Globus pallidus (tissue), 1 donor: ENCODE results near the gene SPEM2.

Experiments
- DNase-seq: peaks from one replicate; pipeline ENCODE4 v3.0.0-alpha.2; 2015; ENCODE audit warnings: low spot score

The SPEM2 gene

GRCh38 chr17:7403977-7404736, 21.3 kb upstream of the SPEM2 start, which contains the start of gene TMEM256:
TMEM256 (minus strand) TSS chr17:7404097; CDS start chr17:7404084, 13 bp downstream.
- peak; percentile 100 for DNase-seq

GRCh38 chr17:7404737-7405349, 20.6 kb upstream of the SPEM2 start:
- DNase-seq: no peak

- DNase-seq: peak; percentile 38
These were observed 19.8 kb upstream of the SPEM2 start for GRCh38 chr17:7405350-7406234.

GRCh38 chr17:7406235-7406825, 19.1 kb upstream of the SPEM2 start:
- DNase-seq: no peak

- no peak for DNase-seq
These were observed 18.3 kb upstream of the SPEM2 start for GRCh38 chr17:7407082-7407481.

- DNase-seq: no peak
These were observed 17.7 kb upstream of the SPEM2 start, which contains the start of gene NLGN2 for GRCh38 chr17:7407485-7408251. NLGN2 (plus strand) TSS chr17:7407845; CDS start chr17:7408256, 411 bp downstream.

GRCh38 chr17:7408252-7408727, 17.1 kb upstream of the SPEM2 start:
- no peak for DNase-seq

GRCh38 chr17:7408863-7409262, 16.6 kb upstream of the SPEM2 start:
- DNase-seq: no peak

GRCh38 chr17:7409716-7410115, 15.7 kb upstream of the SPEM2 start:
- DNase-seq: no peak

GRCh38 chr17:7410634-7411426, 14.6 kb upstream of the SPEM2 start:
- no peak for DNase-seq

GRCh38 chr17:7411427-7411750, 14.0 kb upstream of the SPEM2 start:
- no peak for DNase-seq

GRCh38 chr17:7413346-7413985, 11.9 kb upstream of the SPEM2 start:
- no peak for DNase-seq

GRCh38 chr17:7414837-7415236, 10.6 kb upstream of the SPEM2 start:
- DNase-seq: no peak

GRCh38 chr17:7415784-7416183, 9.6 kb upstream of the SPEM2 start:
- DNase-seq: no peak

- no peak for DNase-seq
These were observed 9.1 kb upstream of the SPEM2 start for GRCh38 chr17:7416323-7416722.

GRCh38 chr17:7417056-7417655, 8.3 kb upstream of the SPEM2 start:
- no peak for DNase-seq

GRCh38 chr17:7418472-7419152, 6.8 kb upstream of the SPEM2 start:
- DNase-seq: no peak

GRCh38 chr17:7419819-7420610, 5.4 kb upstream of the SPEM2 start, which contains the start of gene SPEM1:
SPEM1 (plus strand) TSS chr17:7420324; CDS start chr17:7420385, 61 bp downstream.
- DNase-seq: no peak
